IPS-18c (cell line): ENCODE results near the gene ILRUN.
"Not testable (repeated sequence)": the region's sequence is repeated elsewhere in the genome, so short reads cannot be mapped to it uniquely, and the experiment has no call there.

Source experiments
- H3K4me3 ChIP-seq: 2 replicates; pipeline ENCODE4 v1.7.0; 2013; ENCODE audit warnings: low read depth, mild to moderate bottlenecking, low read length, moderate library complexity; ENCODE audit not compliant: insufficient read depth
- H3K9me3 ChIP-seq: one replicate; pipeline ENCODE4 v1.6.1; 2013; ENCODE audit warnings: mild to moderate bottlenecking, low read length, moderate library complexity; ENCODE audit not compliant: control insufficient read depth, insufficient read depth

The ILRUN gene

DNA sequence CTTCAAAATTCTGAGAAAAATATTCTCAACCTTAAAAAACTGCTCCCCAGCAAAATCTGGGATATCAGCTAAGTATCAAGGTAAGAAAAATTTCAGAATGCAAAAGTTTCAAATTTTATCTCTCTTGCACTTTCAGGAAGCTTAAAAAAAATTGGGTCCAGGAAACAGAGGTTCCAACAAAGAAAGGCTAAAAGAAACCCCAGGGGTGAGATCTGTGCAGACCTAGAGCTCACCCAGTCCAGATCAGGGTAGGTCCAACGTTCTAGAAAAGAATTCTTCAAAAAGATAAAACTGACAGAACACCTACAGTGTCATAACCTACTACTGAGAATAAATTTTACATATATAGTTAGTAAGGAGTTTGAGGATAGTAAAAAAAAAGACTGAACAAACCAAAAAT is 23.5 kb downstream of the ILRUN start:
- no peak overlapping the region for H3K4me3 ChIP-seq

DNA sequence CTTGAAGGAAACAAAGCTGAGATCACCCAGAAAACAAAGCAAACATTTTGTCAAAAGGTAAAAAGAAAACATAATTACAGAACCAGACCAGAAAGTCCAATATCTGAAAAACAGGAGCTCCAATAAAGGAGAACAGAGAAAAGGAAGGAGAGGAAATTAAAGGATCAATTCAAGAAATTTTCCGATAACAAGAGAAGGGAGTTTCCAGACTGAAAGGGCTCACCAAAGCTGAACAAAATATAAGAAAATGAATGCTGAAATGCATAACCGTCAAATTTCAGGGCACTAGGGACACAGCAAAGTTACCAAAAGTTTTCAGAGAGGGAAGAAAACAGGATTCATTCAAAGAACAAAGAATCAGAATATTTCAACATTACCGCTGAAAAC is 23.9 kb downstream of the ILRUN start:
- Histone ChIP-seq H3K9me3 (peaks cover 2% of the 10 kb centered on the region), H3K4me3 (no peak overlapping the region)

More for the DNA sequence above, 23.5 kb downstream of the ILRUN start:
- peaks cover 2% of the 10 kb centered on the region for H3K9me3 ChIP-seq

DNA sequence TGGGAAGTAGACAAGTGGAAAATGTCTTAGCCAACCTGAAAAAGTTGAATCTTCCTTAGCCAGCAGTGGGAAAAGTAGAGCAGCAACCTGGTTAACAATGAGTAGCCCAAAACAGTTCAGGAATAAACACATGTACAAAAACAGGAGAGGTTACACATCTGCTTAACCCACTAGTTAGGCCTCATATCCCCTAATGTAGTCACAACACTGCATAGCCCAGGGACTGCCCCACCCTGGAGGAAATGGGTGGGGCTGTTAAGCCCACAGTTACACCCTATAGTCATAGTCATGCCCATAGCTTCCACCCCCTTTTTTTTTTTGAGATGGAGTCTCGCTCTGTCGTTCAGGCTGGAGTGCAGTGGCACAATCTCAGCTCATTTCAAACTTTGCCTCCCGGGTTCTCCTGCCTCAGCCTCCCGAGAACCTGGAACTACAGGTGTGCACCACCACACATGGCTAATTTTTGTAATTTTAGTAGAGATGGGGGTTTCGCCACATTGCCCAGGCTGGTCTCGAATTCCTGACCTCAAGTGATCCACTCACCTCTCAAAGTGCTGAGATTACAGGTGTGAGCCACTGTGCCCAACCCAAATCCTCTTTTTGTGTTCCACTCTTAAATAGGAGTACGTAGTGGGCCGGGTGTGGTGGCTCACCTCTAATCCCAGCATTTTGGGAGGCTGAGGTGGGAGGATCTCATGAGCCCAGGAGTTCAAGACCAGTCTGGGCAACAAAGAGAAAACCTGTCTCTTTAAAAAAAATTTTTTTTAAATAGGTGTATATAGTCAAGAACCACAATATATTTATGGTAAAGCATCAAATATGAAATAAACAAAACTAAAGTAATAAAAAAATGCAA is 24.5 kb downstream of the ILRUN start:
- H3K4me3 ChIP-seq, result no peak overlapping the region
- peaks cover 2% of the 10 kb centered on the region for H3K9me3 ChIP-seq

DNA sequence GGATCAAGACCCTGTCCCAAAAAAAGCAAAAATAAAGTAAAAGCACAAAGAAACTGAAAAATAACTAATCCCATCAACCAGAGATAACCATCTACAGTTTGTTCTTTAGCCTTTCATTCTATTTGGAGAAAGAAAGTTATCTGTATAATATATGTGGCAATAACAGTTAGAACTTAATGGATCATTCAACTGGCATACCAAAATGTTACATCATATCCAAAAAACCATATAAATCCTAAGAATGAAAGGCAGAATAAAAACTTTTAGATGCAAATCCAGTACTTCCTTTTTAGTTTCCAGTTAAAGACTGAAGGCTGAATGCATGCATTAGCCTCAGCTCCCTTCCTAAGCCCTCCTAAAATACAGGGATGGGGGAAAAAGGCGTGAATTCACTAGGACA is 25.2 kb downstream of the ILRUN start:
- peaks cover 2% of the 10 kb centered on the region for H3K9me3 ChIP-seq

DNA sequence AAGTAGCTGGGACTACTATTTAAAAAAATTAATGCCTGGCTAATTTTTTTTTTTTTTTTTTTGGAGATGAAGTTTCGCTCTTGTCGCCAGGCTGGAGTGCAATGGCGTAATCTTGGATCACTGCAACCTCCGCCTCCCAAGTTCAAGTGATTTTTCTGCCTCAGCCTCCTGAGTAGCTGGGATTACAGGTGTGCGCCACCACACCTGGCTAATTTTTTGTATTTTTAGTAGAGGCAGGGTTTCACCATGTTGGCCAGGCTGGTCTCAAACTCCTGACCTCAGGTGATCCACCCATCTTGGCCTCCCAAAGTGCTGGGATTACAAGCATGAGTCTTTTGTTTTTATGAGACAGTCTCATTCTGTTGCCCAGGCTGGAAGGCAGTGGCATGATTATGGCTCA is 27.8 kb downstream of the ILRUN start:
- H3K9me3 ChIP-seq, H3K4me3 ChIP-seq: not testable (repeated sequence)

More for the DNA sequence above, 25.2 kb downstream of the ILRUN start:
- no peak overlapping the region for H3K4me3 ChIP-seq

DNA sequence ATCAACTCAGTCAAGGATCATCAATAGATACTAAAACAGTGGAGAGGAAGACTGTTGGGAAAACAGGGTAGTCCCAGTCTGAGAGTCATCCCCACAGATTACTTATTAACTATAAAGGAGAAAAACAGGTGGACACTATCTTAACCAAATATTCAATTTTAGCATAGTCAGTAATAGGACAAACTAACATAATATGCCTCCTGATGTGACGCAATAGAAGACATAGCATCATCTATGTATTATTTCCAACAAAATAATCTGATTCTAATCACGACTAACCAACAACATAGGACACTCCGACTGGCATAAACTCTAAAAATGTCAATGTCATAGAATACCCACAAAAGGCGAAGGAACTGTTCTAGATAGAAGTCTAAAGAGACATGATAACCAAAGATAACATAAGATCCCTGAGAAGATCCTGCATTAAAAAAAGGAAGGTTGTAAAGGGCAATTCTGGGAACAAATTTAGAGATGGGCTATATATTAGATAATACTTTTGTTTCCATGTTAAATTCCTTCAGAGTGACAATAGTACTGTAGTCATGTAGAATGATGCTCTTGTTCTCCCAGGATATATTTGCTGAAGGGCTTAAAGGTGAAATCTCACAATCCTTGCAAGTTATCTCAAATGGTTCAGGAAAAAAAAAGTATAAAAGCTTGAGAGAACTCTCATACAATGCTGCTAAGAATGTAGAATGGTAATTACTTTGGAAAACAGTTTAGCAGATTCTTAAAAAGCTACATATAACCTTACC is 28.9 kb downstream of the ILRUN start:
- peaks cover 2% of the 10 kb centered on the region for H3K9me3 ChIP-seq

DNA sequence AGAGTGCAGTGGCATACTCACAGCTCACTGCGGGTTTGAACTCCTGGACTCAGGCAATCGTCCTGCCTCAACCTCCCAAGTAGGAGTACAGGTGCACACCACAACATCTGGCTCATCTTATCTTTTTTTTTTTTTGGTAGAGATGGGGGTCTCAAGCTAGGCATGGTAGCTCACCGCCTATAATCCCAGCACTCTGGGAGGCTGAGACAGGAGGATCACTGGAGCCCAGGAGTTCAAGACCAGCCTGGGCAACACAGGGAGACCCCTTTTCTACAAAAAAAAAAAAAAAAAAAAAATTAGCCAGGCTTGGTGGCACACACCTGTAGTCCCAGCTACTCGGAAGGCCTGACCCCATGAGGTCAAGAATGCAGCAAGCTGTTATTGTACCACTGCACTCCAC is 31.5 kb downstream of the ILRUN start:
- Histone ChIP-seq H3K9me3 (peaks cover 2% of the 10 kb centered on the region), H3K4me3 (no peak overlapping the region)

More for the DNA sequence above, 28.9 kb downstream of the ILRUN start:
- no peak overlapping the region for H3K4me3 ChIP-seq

DNA sequence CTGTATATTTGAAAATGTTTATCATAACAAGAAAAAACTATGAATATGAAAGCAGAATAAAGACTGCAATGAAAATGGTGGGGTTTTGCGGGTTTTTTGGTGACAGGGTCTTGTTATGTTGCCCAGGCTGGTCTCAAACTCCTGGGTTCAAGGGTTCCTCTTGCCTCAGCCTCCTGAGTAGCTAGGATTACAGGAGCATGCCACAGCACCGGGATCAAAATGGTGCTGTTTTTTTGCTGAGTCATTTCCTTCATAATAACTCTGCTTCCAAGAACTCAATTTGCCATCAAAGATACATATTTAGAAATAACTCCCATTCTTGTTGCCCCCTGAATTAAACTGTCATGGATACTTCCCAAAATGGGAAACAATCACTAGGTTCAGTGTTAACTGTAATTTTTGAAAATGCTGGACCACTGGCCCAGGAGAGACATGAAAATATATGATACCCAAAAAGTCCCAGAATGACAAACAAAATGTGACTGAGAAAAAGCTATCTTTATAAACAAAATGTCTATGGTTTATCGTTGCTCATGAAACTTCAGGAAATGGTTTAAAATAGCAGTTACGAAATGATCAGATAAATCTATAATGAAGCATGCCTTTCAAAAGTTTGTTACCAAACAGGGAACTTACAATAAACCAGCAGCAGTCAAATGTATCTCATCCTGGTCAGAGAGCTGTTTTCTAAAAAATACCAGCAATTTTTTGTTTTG is 32.2 kb downstream of the ILRUN start:
- H3K4me3 ChIP-seq, result no peak overlapping the region

DNA sequence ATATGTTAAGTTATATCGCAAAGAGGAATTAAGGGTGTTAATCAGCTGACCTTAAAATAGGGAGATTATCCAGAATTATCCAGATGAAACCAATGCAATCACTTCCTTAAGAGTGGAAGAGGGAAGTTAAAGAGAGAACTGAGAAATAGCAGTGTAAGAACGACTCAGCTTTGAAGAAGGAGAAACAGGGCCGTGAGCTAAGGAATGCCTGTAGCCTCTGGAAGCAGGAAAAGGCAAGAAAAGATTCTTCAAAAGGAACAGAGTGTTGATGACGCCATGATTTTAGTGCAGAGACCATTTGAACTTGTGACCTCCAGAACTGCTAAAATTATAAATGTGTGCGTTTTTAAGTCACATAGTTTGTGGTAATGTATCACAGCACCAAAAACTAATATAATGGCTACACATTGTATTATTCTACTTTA is 32.7 kb downstream of the ILRUN start:
- H3K9me3 ChIP-seq, result no peaks in the 10 kb centered on the region
- no peak overlapping the region for H3K4me3 ChIP-seq

More for the DNA sequence above, 32.2 kb downstream of the ILRUN start:
- peaks cover 1% of the 10 kb centered on the region for H3K9me3 ChIP-seq

DNA sequence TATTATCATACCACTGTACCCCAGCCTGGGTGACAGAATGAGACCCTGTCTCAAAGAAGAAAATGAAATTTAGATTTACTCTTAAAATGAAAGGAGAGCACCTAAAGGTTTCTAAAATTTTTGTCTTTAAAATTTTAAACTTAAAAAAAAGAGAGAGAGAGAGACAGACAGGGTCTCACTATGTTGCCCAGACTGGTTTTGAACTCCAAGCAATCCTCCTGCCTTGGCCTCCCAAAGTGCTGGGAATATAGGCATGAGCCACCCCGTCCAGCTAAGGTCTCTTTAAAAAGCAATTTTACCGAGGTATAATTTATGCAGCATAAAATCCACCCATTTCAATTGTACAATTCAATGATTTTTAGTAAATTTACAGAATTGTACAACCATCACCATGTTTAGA is 33.2 kb downstream of the ILRUN start:
- Histone ChIP-seq H3K4me3 (no peak overlapping the region), H3K9me3 (no peaks in the 10 kb centered on the region)

DNA sequence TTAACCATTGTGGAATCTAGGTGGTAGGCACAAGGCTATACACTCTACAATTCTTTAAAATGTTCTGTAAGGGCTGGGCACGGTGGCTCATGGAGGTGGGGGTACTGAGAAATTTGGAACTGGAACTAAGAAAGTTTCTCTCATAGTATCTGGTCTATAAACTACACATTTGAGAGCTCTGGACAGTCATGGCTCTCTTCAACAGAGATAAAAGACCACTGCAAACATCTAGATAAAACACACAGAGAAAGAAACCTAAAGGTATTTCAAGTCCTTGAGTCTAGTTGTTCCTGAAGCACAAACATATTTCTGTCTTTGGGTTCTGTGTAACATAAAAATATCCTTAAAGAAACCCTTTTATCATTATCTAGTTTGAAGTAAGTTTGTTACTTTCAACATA is 35.2 kb downstream of the ILRUN start:
- Histone ChIP-seq H3K4me3 (no peak overlapping the region), H3K9me3 (no peaks in the 10 kb centered on the region)

DNA sequence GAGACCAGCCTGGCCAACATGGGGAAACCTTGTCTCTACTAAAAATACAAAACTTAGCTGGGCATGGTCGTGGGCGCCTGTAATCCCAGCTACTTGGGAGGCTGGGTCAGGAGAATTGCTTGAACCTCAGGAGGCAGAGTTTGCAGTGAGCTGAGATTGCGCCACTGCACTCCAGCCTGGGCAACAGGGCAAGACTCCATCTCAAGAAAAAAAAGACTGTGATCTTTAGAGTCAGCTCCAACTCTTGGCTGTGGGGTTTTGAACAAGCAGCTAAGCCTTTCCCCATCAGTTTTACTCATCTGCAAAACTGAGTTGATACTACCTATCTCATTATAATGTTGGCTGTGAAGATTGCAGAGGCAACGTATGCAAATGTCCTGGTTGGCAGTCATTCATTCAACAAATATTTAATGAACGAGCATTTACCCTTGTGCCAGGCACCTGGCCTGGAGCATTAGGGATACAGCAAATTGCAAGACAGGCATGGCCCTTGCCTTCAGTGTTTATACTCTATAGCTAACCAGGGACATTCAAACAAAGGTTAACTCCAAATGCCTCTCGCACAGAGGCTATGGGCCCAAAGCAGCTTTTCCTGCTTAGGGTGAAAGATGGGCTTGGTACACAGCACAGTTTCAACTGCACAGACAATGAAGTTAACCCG is 37.8 kb downstream of the ILRUN start:
- H3K9me3 ChIP-seq, result no peaks in the 10 kb centered on the region
- no peak overlapping the region for H3K4me3 ChIP-seq

DNA sequence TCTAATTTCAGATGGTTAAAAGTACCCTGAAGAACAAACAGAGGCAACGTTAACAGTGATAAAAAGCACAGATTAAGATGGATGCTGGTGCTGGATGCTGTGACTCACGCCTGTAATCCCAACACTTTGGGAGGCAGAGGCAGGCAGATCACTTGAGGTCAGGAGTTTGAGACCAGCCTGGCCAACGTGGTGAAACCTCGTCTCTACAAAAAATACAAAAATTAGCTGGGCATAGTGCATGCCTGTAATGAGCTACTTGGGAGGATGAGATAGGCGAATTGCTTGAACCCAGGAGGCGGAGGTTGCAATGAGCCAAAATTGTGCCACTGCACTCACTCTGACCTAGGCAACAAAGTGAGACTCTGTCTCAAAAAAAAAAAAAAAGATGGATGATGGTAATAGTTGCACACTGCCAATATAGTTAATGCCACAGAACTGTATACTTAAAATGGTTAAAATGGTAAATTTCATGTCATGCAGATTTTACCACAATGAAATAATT is 38.5 kb downstream of the ILRUN start:
- H3K9me3 ChIP-seq, H3K4me3 ChIP-seq: not testable (repeated sequence)

DNA sequence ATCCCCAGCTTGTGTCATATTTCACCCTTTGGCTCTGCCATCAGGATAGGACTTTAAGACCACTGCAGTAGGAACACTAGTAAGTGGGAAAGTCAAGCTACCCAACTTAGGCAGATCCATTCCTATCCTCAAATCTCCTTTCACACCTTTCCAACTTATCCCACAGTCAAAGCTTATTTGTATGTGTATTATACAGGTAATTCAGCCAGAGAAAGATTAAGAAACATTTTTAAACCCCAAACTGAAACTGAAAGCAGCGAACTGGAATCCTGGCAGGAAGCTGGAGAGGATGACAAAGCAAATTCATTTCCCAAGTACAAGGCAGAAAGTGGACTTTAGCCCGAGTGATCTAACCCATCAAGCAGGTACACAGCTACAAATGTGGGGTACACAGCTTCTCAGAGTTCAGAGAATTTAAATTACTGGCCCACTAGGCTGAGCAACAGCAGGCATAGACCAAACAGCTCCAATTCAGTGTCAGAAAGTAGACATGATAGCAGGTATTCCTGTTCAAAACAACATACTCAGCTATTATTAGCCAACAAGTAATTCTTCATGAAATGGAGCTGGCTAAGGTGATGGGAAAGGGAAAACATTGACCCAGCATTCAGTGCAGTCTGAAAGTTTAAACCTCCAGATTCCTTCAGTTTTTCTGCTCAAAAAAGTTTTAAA is 39.1 kb downstream of the ILRUN start:
- Histone ChIP-seq H3K9me3 (no peaks in the 10 kb centered on the region), H3K4me3 (no peak overlapping the region)

DNA sequence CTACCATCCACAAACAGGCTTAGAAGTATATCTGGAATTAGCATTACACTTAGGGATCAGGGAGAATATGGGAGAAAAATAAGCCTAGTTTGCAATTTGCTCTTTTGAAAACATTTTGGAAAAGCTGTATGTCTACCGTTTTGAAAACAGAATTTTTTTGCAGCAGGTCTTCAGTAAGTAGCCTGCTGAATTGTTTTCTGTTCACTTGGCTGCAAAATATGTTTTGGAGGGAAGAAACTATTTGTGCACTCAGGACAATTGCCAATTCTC is 39.6 kb downstream of the ILRUN start:
- Histone ChIP-seq H3K4me3 (no peak overlapping the region), H3K9me3 (no peaks in the 10 kb centered on the region)

DNA sequence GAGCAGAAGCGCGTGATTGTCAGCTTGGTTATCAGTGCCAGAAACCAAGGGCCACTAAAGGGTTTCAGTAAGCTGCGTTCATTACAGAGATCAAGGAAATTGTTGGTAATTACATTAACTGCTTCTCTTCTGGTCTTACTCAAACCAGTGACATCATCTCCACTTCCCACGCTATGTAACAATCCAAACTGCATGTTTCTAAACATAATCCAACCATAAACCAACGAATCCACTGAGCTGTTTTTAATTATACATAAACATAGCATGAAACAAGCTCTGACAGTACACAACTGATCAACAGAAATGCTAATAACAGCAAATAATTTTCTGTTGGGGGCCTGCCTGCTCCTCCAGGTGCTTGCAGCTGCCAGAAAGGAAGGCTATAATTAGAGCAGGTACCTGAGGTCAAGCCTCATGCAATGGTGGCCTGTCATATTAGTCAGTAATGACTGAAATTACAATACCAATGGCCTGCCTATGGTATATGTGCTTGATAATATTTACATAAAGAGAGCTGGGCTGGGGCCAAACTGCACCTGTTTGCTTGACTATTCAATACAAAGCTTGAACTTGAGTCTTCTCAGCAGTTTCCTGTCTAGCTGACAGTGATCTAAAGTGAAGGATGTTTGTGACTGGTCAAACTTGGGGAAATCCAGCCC is 40.1 kb downstream of the ILRUN start:
- Histone ChIP-seq H3K4me3 (no peak overlapping the region), H3K9me3 (no peaks in the 10 kb centered on the region)
